ENCODE data around the gene MCUB.
"Not testable (repeated sequence)": the region's sequence is repeated elsewhere in the genome, so short reads cannot be mapped to it uniquely, and the experiment has no call there.

MCUB gene

DNA sequence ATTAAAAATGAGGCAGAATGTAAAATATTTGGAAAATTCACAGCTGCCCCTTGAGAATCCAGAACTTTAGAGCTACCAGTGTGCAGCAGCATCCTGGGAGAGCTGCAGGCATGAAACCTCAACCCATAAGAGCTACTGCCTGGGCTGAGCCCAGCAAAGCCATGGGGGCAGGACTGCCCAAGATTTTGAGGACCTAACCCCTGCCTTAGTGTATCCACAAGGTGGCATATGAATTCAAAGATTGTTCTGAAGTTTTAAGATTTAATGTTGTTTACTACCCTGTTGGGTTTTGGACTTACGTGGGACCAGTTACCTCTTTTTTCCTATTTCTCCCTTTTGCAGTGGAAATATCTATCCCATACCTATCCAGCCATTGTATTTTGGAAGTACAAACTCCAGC, 116.8 kb downstream of the MCUB start:
- Histone ChIP-seq H3K4me3 (ENCODE audit: low read depth in 1 of 2, low read length in 1 of 2) (no peak overlapping the region), H3K9me3 (no peaks in the 10 kb centered on the region), H3K27me3 (no peaks in the 10 kb centered on the region), H3K4me1 (ENCODE audit: control insufficient read depth in 1 of 2, insufficient read depth in 1 of 2, low read depth in 1 of 2, low read length in 1 of 2) (no peaks in the 10 kb centered on the region), H3K36me3 (no peaks in the 10 kb centered on the region), H3K27ac (no peak overlapping the region)
- TF ChIP-seq, protein P1, sequence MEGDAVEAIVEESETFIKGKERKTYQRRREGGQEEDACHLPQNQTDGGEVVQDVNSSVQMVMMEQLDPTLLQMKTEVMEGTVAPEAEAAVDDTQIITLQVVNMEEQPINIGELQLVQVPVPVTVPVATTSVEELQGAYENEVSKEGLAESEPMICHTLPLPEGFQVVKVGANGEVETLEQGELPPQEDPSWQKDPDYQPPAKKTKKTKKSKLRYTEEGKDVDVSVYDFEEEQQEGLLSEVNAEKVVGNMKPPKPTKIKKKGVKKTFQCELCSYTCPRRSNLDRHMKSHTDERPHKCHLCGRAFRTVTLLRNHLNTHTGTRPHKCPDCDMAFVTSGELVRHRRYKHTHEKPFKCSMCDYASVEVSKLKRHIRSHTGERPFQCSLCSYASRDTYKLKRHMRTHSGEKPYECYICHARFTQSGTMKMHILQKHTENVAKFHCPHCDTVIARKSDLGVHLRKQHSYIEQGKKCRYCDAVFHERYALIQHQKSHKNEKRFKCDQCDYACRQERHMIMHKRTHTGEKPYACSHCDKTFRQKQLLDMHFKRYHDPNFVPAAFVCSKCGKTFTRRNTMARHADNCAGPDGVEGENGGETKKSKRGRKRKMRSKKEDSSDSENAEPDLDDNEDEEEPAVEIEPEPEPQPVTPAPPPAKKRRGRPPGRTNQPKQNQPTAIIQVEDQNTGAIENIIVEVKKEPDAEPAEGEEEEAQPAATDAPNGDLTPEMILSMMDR (IDR thresholded peaks at IDR 0.05): no peak

DNA sequence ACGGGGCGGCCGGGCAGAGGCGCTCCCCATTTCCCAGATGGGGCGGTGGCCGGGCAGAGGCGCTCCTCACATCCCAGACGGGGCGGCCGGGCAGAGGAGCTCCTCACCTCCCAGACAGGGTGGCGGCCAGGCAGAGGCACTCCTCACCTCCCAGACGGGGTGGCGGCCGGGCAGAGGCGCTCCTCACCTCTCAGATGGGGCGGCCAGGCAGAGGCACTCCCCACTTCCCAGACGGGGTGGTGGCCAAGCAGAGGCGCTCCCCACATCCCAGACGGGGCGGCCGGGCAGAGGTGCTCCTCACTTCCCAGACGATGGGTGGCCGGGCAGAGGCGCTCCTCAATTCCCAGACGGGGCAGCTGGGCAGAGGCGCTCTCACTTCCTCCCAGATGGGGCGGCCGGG, 118.4 kb downstream of the MCUB start:
- not testable (repeated sequence) for H3K9me3 ChIP-seq; H3K4me1 ChIP-seq (ENCODE audit: control insufficient read depth in 1 of 2, insufficient read depth in 1 of 2, low read depth in 1 of 2, low read length in 1 of 2); H3K36me3 ChIP-seq; H3K27ac ChIP-seq; H3K27me3 ChIP-seq; H3K4me3 ChIP-seq (ENCODE audit: low read depth in 1 of 2, low read length in 1 of 2)

GRCh38 chr4:109678925-109679324, 118.9 kb downstream of the MCUB start:
- H3K4me3 ChIP-seq (ENCODE audit: low read depth in 1 of 2, low read length in 1 of 2); H3K36me3 ChIP-seq; H3K4me1 ChIP-seq (ENCODE audit: control insufficient read depth in 1 of 2, insufficient read depth in 1 of 2, low read depth in 1 of 2, low read length in 1 of 2); H3K27me3 ChIP-seq; H3K9me3 ChIP-seq; H3K27ac ChIP-seq: not testable (repeated sequence)

- Histone ChIP-seq H3K36me3 (no peaks in the 10 kb centered on the region), H3K4me1 (ENCODE audit: control insufficient read depth in 1 of 2, insufficient read depth in 1 of 2, low read depth in 1 of 2, low read length in 1 of 2) (no peaks in the 10 kb centered on the region), H3K27ac (no peak overlapping the region), H3K9me3 (no peaks in the 10 kb centered on the region), H3K27me3 (no peaks in the 10 kb centered on the region), H3K4me3 (ENCODE audit: low read depth in 1 of 2, low read length in 1 of 2) (no peak overlapping the region)
- TF ChIP-seq, protein P1 (IDR thresholded peaks at IDR 0.05): no peak
These were observed 122.8 kb downstream of the MCUB start for GRCh38 chr4:109682875-109683274.

DNA sequence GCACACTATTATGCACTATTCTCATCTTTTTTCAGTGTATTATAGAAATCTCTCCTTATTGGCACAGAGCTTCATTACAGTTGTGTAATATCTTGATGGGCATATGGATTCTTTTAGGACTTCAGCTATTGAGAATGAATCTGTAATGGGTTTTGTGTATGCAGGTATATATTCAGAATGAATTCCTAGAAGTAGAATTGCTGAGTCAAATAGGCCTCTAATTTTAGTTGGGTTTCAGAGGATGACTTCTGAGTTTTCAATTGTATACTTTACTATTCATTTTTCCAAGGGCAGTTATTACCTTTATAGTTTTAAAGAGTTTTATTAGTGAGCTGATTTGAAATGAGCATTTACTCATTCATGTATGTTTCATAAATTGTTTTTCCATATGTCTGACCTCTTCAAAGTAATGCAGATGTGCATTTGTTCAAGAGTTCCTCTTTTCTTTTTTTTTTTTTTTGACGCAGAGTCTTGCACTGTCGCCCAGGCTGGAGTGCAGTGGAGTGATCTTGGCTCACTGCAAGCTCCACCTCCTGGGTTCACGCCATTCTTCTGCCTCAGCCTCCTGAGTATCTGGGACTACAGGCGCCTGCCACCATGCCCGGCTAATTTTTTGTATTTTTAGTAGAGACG, 123.7 kb downstream of the MCUB start:
- Histone ChIP-seq H3K27ac (no peak overlapping the region), H3K9me3 (no peaks in the 10 kb centered on the region), H3K4me1 (ENCODE audit: control insufficient read depth in 1 of 2, insufficient read depth in 1 of 2, low read depth in 1 of 2, low read length in 1 of 2) (no peaks in the 10 kb centered on the region), H3K27me3 (no peaks in the 10 kb centered on the region), H3K36me3 (no peaks in the 10 kb centered on the region), H3K4me3 (ENCODE audit: low read depth in 1 of 2, low read length in 1 of 2) (no peak overlapping the region)
- TF ChIP-seq, protein P1 (IDR thresholded peaks at IDR 0.05): no peak

DNA sequence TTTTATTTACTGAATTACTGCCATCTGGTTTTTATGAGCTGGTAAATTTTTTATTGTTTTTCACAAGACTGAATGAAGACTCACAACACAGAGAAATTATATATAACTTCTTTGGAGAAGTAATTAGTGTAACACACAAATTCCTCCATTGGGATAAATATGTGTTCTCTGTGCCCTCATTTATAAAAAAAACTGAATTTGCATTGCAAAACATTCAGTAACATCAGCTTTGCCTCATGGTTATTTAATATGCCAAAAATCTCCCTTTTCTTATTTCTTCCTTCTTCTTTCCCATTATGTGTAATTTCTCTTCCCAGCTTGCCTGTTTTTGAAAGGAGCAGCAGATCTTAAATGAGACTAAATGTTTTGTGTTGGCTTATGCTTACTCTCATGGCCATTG, 124.7 kb downstream of the MCUB start:
- Histone ChIP-seq H3K36me3 (no peaks in the 10 kb centered on the region), H3K4me3 (ENCODE audit: low read depth in 1 of 2, low read length in 1 of 2) (no peak overlapping the region), H3K27ac (no peak overlapping the region), H3K27me3 (no peaks in the 10 kb centered on the region), H3K9me3 (no peaks in the 10 kb centered on the region), H3K4me1 (ENCODE audit: control insufficient read depth in 1 of 2, insufficient read depth in 1 of 2, low read depth in 1 of 2, low read length in 1 of 2) (no peaks in the 10 kb centered on the region)
- TF ChIP-seq, protein P1 (IDR thresholded peaks at IDR 0.05): no peak
